CD8-positive, alpha-beta memory T cell (primary cell): ENCODE data around the gene PPP6R1. TPM values are rescaled to one million over a fixed set of nuclear protein-coding genes. Genes with fewer than 3 reads are reported as not detected.

ENCODE experiments used
- CTCF ChIA-PET: fragments of 350-600 bp; sonication (Branson Sonifier 250); formaldehyde crosslinking; loops from one replicate; lab custom pipeline; 2021; ENCODE audit warnings: antibody characterized with exemption; lab: Charles Lee
- POLR2A ChIA-PET: fragments of 350-600 bp; sonication (Branson Sonifier 250); formaldehyde crosslinking; loops from one replicate; lab custom pipeline; 2021; ENCODE audit warnings: antibody characterized with exemption; lab: Charles Lee
- DNase-seq, 5 donors: peaks; one replicate each; pipeline versions ENCODE4 v3.0.0 to v3.0.0-alpha.2; 2020 to 2022; ENCODE audit warnings: mixed read lengths in 1 of 5
- H3K27ac ChIP-seq: one replicate; pipeline ENCODE4 v1.7.0; 2013; ENCODE audit warnings: low read depth, mild to moderate bottlenecking, low read length, moderate library complexity
- H3K27me3 ChIP-seq: 2 replicates; pipeline ENCODE4 v1.7.0; 2013; ENCODE audit warnings: low read length, mild to moderate bottlenecking; ENCODE audit not compliant: insufficient read depth, poor library complexity, severe bottlenecking
- H3K36me3 ChIP-seq: 2 replicates; pipeline ENCODE4 v1.7.0; 2013; ENCODE audit warnings: mild to moderate bottlenecking, low read length, moderate library complexity; ENCODE audit not compliant: insufficient read depth
- H3K4me1 ChIP-seq: 2 replicates; pipeline ENCODE4 v1.7.0; 2013; ENCODE audit warnings: mild to moderate bottlenecking, low read length, moderate library complexity; ENCODE audit not compliant: insufficient read depth
- H3K4me3 ChIP-seq: 2 replicates; pipeline ENCODE4 v1.7.0; 2013; ENCODE audit warnings: mild to moderate bottlenecking, low read length
- H3K9me3 ChIP-seq: 2 replicates; pipeline ENCODE4 v1.7.0; 2013; ENCODE audit warnings: mild to moderate bottlenecking, low read length
- H3K27ac Mint-ChIP-seq, 8 donors: one replicate each; pipeline ENCODE4 v1.8.0; 2020 to 2021; ENCODE audit warnings: mixed read lengths in 8 of 8, mild to moderate bottlenecking in 6 of 8, inconsistent platforms in 3 of 8, moderate library complexity in 3 of 8
- H3K27me3 Mint-ChIP-seq, 2 donors: one replicate each; pipeline ENCODE4 v1.8.0; 2020 to 2021; ENCODE audit warnings: mixed read lengths in 2 of 2, mild to moderate bottlenecking in 1 of 2, moderate library complexity in 1 of 2
- H3K36me3 Mint-ChIP-seq, 3 donors: one replicate each; pipeline ENCODE4 v1.8.0; 2020 to 2021; ENCODE audit warnings: mixed read lengths in 3 of 3, inconsistent platforms in 1 of 3, mild to moderate bottlenecking in 1 of 3
- H3K4me1 Mint-ChIP-seq, 3 donors: one replicate each; pipeline ENCODE4 v1.8.0; 2020 to 2021; ENCODE audit warnings: mixed read lengths in 3 of 3, inconsistent platforms in 1 of 3, mild to moderate bottlenecking in 1 of 3
- H3K4me3 Mint-ChIP-seq, 7 donors: one replicate each; pipeline ENCODE4 v1.8.0; 2020 to 2021; ENCODE audit warnings: mixed read lengths in 7 of 7, mild to moderate bottlenecking in 6 of 7, moderate library complexity in 4 of 7, inconsistent platforms in 2 of 7
- H3K9me3 Mint-ChIP-seq, 5 donors: one replicate each; pipeline ENCODE4 v1.8.0; 2020 to 2022; ENCODE audit warnings: mixed read lengths in 5 of 5, mild to moderate bottlenecking in 3 of 5, moderate library complexity in 2 of 5, inconsistent platforms in 1 of 5
- polyA plus RNA-seq: library from polyadenylated mRNA; unstranded; fragments of 300-500 nt; fragmentation: Illumina TruSeq; gene quantifications from one replicate; pipeline ENCODE4 v1.2.3, GENCODE V29; 2021
- total RNA-seq, 2 experiments: library from RNA; stranded (reverse); gene quantifications; one replicate each; pipeline ENCODE4 v1.2.3, GENCODE V29; 2021

The PPP6R1 gene
- total and polyA plus RNA-seq, 3 experiments from 2014 or later, result 143 to 225 (median 216) TPM

- Mint-ChIP-seq H3K27me3 (no peaks in the 10 kb centered on the region), H3K36me3 (peaks cover 11 to 54% (median 18%) of the 10 kb centered on the region in 3 donors), H3K4me1 (peaks cover 6 to 10% (median 6%) of the 10 kb centered on the region in 3 donors), H3K4me3 (no peak overlapping the region), H3K9me3 (peaks cover 0 to 3% (median 0%) of the 10 kb centered on the region in 5 donors), H3K27ac (peak overlapping the region in 1 of 8 donors; percentile 85)
- DNase-seq, result no peak
- H3K9me3 ChIP-seq, result no peaks in the 10 kb centered on the region
- ChIA-PET CTCF (no interaction called here), POLR2A (no interaction called here)
- H3K4me1 ChIP-seq, result no peaks in the 10 kb centered on the region
- H3K4me3 ChIP-seq, result no peak overlapping the region
- H3K36me3 ChIP-seq, result peaks cover 10% of the 10 kb centered on the region
- no peaks in the 10 kb centered on the region for H3K27me3 ChIP-seq
- no peak overlapping the region for H3K27ac ChIP-seq
Observed at GRCh38 chr19:55270172-55270942, 11.5 kb upstream of the PPP6R1 start.

- H3K36me3 ChIP-seq, result peaks cover 10% of the 10 kb centered on the region
- Mint-ChIP-seq H3K27ac (peak overlapping the region in 1 of 8 donors; percentile 36), H3K27me3 (no peaks in the 10 kb centered on the region), H3K9me3 (peaks cover 0 to 3% (median 0%) of the 10 kb centered on the region in 5 donors), H3K4me3 (no peak overlapping the region), H3K4me1 (peaks cover 6 to 8% (median 6%) of the 10 kb centered on the region in 3 donors), H3K36me3 (peaks cover 11 to 47% (median 18%) of the 10 kb centered on the region in 3 donors)
- no peak overlapping the region for H3K27ac ChIP-seq
- no peak overlapping the region for H3K4me3 ChIP-seq
- no peak for DNase-seq
- POLR2A ChIA-PET, result interaction anchor here (0.6 kb wide), 1 partner anchor 110 kb away, joined by 3 read pairs; no protein-coding TSS in a partner anchor
- no peaks in the 10 kb centered on the region for H3K9me3 ChIP-seq
- H3K27me3 ChIP-seq, result no peaks in the 10 kb centered on the region
- CTCF ChIA-PET, result no interaction called here
- no peaks in the 10 kb centered on the region for H3K4me1 ChIP-seq
Observed at GRCh38 chr19:55269299-55269698, 10.5 kb upstream of the PPP6R1 start.

- POLR2A ChIA-PET, result no interaction called here
- peaks cover 0 to 3% (median 0%) of the 10 kb centered on the region in 5 donors for H3K9me3 Mint-ChIP-seq
- no peak for DNase-seq
Observed at GRCh38 chr19:55266840-55267239, 8.0 kb upstream of the PPP6R1 start.

GRCh38 chr19:55266404-55266803, 7.6 kb upstream of the PPP6R1 start:
- CTCF ChIA-PET, result no interaction called here
- no peak for DNase-seq
- Mint-ChIP-seq H3K9me3 (peaks cover 0 to 3% (median 0%) of the 10 kb centered on the region in 5 donors), H3K4me1 (peaks cover 6 to 8% (median 6%) of the 10 kb centered on the region in 3 donors), H3K4me3 (no peak overlapping the region), H3K27ac (peak overlapping the region in 5 of 8 donors; percentile 8 to 88 (median 70)), H3K27me3 (no peaks in the 10 kb centered on the region), H3K36me3 (peaks cover 6 to 35% (median 15%) of the 10 kb centered on the region in 3 donors)
- no peaks in the 10 kb centered on the region for H3K36me3 ChIP-seq
- no peak overlapping the region for H3K27ac ChIP-seq
- H3K27me3 ChIP-seq, result no peaks in the 10 kb centered on the region
- H3K4me3 ChIP-seq, result no peak overlapping the region
- POLR2A ChIA-PET, result no interaction called here
- no peaks in the 10 kb centered on the region for H3K4me1 ChIP-seq
- no peaks in the 10 kb centered on the region for H3K9me3 ChIP-seq

More at GRCh38 chr19:55266840-55267239, 8.0 kb upstream of the PPP6R1 start:
- Histone ChIP-seq H3K4me3 (no peak overlapping the region), H3K27me3 (no peaks in the 10 kb centered on the region), H3K36me3 (no peaks in the 10 kb centered on the region), H3K4me1 (no peaks in the 10 kb centered on the region), H3K27ac (no peak overlapping the region), H3K9me3 (no peaks in the 10 kb centered on the region)
- Mint-ChIP-seq H3K27ac (peak overlapping the region in 2 of 8 donors; percentile 70 to 88), H3K36me3 (peaks cover 6 to 36% (median 15%) of the 10 kb centered on the region in 3 donors), H3K27me3 (no peaks in the 10 kb centered on the region), H3K4me3 (no peak overlapping the region), H3K4me1 (peaks cover 6 to 8% (median 6%) of the 10 kb centered on the region in 3 donors)
- CTCF ChIA-PET, result no interaction called here

- ChIA-PET CTCF (no interaction called here), POLR2A (no interaction called here)
- Mint-ChIP-seq H3K27me3 (no peaks in the 10 kb centered on the region), H3K27ac (peak overlapping the region in 3 of 8 donors; percentile 8 to 87 (median 70)), H3K36me3 (peaks cover 6 to 31% (median 14%) of the 10 kb centered on the region in 3 donors), H3K9me3 (peaks cover 0 to 3% (median 0%) of the 10 kb centered on the region in 5 donors), H3K4me1 (peaks cover 6 to 8% (median 6%) of the 10 kb centered on the region in 3 donors), H3K4me3 (no peak overlapping the region)
- no peaks in the 10 kb centered on the region for H3K4me1 ChIP-seq
- no peaks in the 10 kb centered on the region for H3K9me3 ChIP-seq
- no peak overlapping the region for H3K27ac ChIP-seq
- DNase-seq, result no peak
- H3K27me3 ChIP-seq, result no peaks in the 10 kb centered on the region
- H3K36me3 ChIP-seq, result no peaks in the 10 kb centered on the region
- no peak overlapping the region for H3K4me3 ChIP-seq
Observed at GRCh38 chr19:55265723-55266386, 7.0 kb upstream of the PPP6R1 start.

- H3K27ac Mint-ChIP-seq, result no peak overlapping the region
- H3K27me3 Mint-ChIP-seq, result no peaks in the 10 kb centered on the region
- Histone ChIP-seq H3K27me3 (no peaks in the 10 kb centered on the region), H3K4me1 (no peaks in the 10 kb centered on the region), H3K9me3 (no peaks in the 10 kb centered on the region), H3K27ac (no peak overlapping the region), H3K36me3 (no peaks in the 10 kb centered on the region), H3K4me3 (no peak overlapping the region)
- peaks cover 9 to 10% (median 10%) of the 10 kb centered on the region in 3 donors for H3K4me1 Mint-ChIP-seq
- H3K36me3 Mint-ChIP-seq, result peaks cover 6 to 25% (median 10%) of the 10 kb centered on the region in 3 donors
- POLR2A ChIA-PET, result no interaction called here
- H3K4me3 Mint-ChIP-seq, result no peak overlapping the region
- CTCF ChIA-PET, result no interaction called here
- H3K9me3 Mint-ChIP-seq, result peaks cover 0 to 3% (median 0%) of the 10 kb centered on the region in 5 donors
- no peak for DNase-seq
Observed at GRCh38 chr19:55265173-55265572, 6.4 kb upstream of the PPP6R1 start.

GRCh38 chr19:55264531-55264930, 5.7 kb upstream of the PPP6R1 start:
- CTCF ChIA-PET, result no interaction called here
- peaks cover 0 to 3% (median 0%) of the 10 kb centered on the region in 5 donors for H3K9me3 Mint-ChIP-seq
- Histone ChIP-seq H3K27ac (no peak overlapping the region), H3K4me3 (no peak overlapping the region), H3K27me3 (no peaks in the 10 kb centered on the region), H3K36me3 (no peaks in the 10 kb centered on the region), H3K4me1 (peaks cover 6% of the 10 kb centered on the region), H3K9me3 (no peaks in the 10 kb centered on the region)
- H3K4me3 Mint-ChIP-seq, result no peak overlapping the region
- H3K36me3 Mint-ChIP-seq, result peaks cover 6 to 19% (median 10%) of the 10 kb centered on the region in 3 donors
- POLR2A ChIA-PET, result no interaction called here
- peaks cover 11 to 14% (median 12%) of the 10 kb centered on the region in 3 donors for H3K4me1 Mint-ChIP-seq
- H3K27me3 Mint-ChIP-seq, result no peaks in the 10 kb centered on the region
- peak overlapping the region in 1 of 8 donors; percentile 23 for H3K27ac Mint-ChIP-seq
- DNase-seq, result no peak
